ENCODE measurements around the gene USP44.

The USP44 gene

DNA sequence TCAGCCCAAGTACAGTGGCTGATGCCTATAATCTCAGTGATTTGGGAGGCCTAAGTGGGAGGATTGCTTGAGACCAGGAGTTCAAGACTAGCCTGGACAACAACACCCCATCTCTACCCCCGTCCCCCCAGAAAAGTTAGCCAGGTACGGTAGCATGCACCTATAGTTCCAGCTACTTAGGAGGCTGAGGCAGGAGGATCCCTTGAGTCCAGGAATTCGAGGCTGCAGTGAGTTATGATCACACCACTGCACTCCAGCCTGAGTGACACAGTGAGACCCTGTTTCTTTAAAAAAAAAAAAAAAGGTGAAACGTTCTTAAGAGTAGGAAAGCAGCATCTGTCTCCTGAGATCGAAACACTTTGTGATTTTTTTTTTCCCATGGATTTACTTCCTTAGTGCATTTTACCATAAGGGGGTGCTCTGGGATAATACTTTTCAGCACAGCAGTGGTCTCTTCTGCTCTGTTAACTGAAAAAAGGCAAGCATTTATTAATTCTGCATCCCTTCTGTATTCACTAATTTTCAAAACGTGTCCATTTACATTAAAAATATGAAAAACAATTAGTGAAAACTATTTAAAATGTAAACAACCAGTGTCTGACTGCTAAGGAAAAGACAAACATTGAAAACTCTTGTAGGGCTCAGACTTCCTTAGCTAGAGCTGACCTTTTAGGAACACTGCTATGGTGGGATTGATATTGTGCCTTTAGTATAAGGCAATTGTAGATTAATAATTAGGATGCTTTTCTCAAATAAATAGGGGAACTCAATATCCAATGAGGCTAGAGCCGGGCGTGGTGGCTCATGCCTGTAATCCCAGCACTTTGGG is 31.2 kb upstream of the USP44 start:
- H3K4me2 ChIP-seq, result no peak overlapping the region
- H3K9ac ChIP-seq, result no peak overlapping the region
- no peaks in the 10 kb centered on the region for H4K20me1 ChIP-seq (ENCODE audit: insufficient read depth)
- no peaks in the 10 kb centered on the region for H3K36me3 ChIP-seq (ENCODE audit: insufficient read depth)
- no peaks in the 10 kb centered on the region for H3K27me3 ChIP-seq (ENCODE audit: insufficient read depth, low read depth)
- no peak overlapping the region for H3K4me3 ChIP-seq (IDR thresholded peaks at IDR 0.05; ENCODE audit: insufficient read depth, low read depth, low read length)
- peak; percentile 34; the same call in 1 of the 2 replicates for TF ChIP-seq CTCF (conservative IDR thresholded peaks at IDR 0.05; ENCODE audit: low read depth, low read length)
- no peaks in the 10 kb centered on the region for H3K4me1 ChIP-seq (ENCODE audit: low read depth, poor library complexity, severe bottlenecking)
- no peak overlapping the region for H3K27ac ChIP-seq
- no peak overlapping the region for H2AFZ ChIP-seq (ENCODE audit: low read depth)
- no peaks in the 10 kb centered on the region for H3K79me2 ChIP-seq (ENCODE audit: insufficient read depth, low read depth)

DNA sequence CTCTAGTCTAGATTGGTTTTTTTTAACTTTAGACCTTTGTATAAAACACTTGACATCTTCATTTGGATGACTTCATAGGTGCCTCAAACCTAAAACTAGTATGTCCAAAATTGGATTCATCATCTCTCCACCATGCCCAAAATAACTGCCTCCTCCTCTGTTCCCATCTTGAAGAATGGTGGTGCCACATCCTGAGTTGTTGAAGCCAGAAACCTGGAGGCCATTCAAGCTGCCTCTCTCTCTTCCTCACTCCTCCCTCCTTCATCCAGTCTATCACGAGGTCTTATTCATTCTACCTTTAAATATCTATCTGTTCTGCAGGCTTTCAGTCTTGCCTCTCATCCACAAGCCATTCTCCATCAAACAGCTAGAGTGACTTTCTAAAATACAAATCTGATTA is 26.5 kb upstream of the USP44 start:
- Histone ChIP-seq H3K36me3 (ENCODE audit: insufficient read depth) (no peaks in the 10 kb centered on the region), H3K9ac (no peak overlapping the region), H3K4me2 (no peak overlapping the region), H3K27ac (no peak overlapping the region), H3K79me2 (ENCODE audit: insufficient read depth, low read depth) (no peaks in the 10 kb centered on the region), H2AFZ (ENCODE audit: low read depth) (no peak overlapping the region), H3K27me3 (ENCODE audit: insufficient read depth, low read depth) (no peaks in the 10 kb centered on the region), H3K4me1 (ENCODE audit: low read depth, poor library complexity, severe bottlenecking) (no peaks in the 10 kb centered on the region), H4K20me1 (ENCODE audit: insufficient read depth) (no peaks in the 10 kb centered on the region), H3K4me3 (IDR thresholded peaks at IDR 0.05; ENCODE audit: insufficient read depth, low read depth, low read length) (no peak overlapping the region)
- no peak for TF ChIP-seq CTCF (conservative IDR thresholded peaks at IDR 0.05; ENCODE audit: low read depth, low read length)

GRCh38 chr12:95574799-95575452 is 23.6 kb upstream of the USP44 start:
- Histone ChIP-seq H3K4me1 (ENCODE audit: low read depth, poor library complexity, severe bottlenecking) (no peaks in the 10 kb centered on the region), H3K9ac (no peak overlapping the region), H3K36me3 (ENCODE audit: insufficient read depth) (no peaks in the 10 kb centered on the region), H3K4me2 (no peak overlapping the region), H3K79me2 (ENCODE audit: insufficient read depth, low read depth) (no peaks in the 10 kb centered on the region), H3K27ac (no peak overlapping the region), H3K27me3 (ENCODE audit: insufficient read depth, low read depth) (no peaks in the 10 kb centered on the region), H3K4me3 (IDR thresholded peaks at IDR 0.05; ENCODE audit: insufficient read depth, low read depth, low read length) (no peak overlapping the region), H2AFZ (ENCODE audit: low read depth) (no peak overlapping the region), H4K20me1 (ENCODE audit: insufficient read depth) (no peaks in the 10 kb centered on the region)
- peak; percentile 60 for TF ChIP-seq CTCF (conservative IDR thresholded peaks at IDR 0.05; ENCODE audit: low read depth, low read length)

- no peaks in the 10 kb centered on the region for H3K36me3 ChIP-seq (ENCODE audit: insufficient read depth)
- no peak overlapping the region for H3K4me2 ChIP-seq
- TF ChIP-seq CTCF (conservative IDR thresholded peaks at IDR 0.05; ENCODE audit: low read depth, low read length), result no peak
- H3K27ac ChIP-seq, result no peak overlapping the region
- H4K20me1 ChIP-seq (ENCODE audit: insufficient read depth), result no peaks in the 10 kb centered on the region
- no peak overlapping the region for H3K9ac ChIP-seq
- H3K27me3 ChIP-seq (ENCODE audit: insufficient read depth, low read depth), result no peaks in the 10 kb centered on the region
- H3K4me3 ChIP-seq (IDR thresholded peaks at IDR 0.05; ENCODE audit: insufficient read depth, low read depth, low read length), result no peak overlapping the region
- H3K79me2 ChIP-seq (ENCODE audit: insufficient read depth, low read depth), result no peaks in the 10 kb centered on the region
- no peak overlapping the region for H2AFZ ChIP-seq (ENCODE audit: low read depth)
- H3K4me1 ChIP-seq (ENCODE audit: low read depth, poor library complexity, severe bottlenecking), result no peaks in the 10 kb centered on the region
Measured at GRCh38 chr12:95573951-95574576, 22.8 kb upstream of the USP44 start.
